ENCODE data around the gene LIPF.

GRCh38 chr10:88664142-88664541 lies at the start of gene LIPF:
- TF ChIP-seq, protein P1, sequence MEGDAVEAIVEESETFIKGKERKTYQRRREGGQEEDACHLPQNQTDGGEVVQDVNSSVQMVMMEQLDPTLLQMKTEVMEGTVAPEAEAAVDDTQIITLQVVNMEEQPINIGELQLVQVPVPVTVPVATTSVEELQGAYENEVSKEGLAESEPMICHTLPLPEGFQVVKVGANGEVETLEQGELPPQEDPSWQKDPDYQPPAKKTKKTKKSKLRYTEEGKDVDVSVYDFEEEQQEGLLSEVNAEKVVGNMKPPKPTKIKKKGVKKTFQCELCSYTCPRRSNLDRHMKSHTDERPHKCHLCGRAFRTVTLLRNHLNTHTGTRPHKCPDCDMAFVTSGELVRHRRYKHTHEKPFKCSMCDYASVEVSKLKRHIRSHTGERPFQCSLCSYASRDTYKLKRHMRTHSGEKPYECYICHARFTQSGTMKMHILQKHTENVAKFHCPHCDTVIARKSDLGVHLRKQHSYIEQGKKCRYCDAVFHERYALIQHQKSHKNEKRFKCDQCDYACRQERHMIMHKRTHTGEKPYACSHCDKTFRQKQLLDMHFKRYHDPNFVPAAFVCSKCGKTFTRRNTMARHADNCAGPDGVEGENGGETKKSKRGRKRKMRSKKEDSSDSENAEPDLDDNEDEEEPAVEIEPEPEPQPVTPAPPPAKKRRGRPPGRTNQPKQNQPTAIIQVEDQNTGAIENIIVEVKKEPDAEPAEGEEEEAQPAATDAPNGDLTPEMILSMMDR (IDR thresholded peaks at IDR 0.05; ENCODE audit: insufficient read depth, low read length, poor library complexity, severe bottlenecking), result no peak
- no peak for TF ChIP-seq EZH2phosphoT487 (conservative IDR thresholded peaks at IDR 0.05; ENCODE audit: low read length)
